Neuronal stem cell (in vitro differentiated cells): ENCODE results near the gene CNOT3. TPM values are rescaled to one million over a fixed set of nuclear protein-coding genes. Genes with fewer than 3 reads are reported as not detected.

Experiments
- DNase-seq: peaks from one replicate; pipeline ENCODE4 v3.0.0-alpha.2; 2013; ENCODE audit warnings: low spot score
- H2AFZ ChIP-seq: one replicate; pipeline ENCODE4 v1.6.1; 2013; ENCODE audit warnings: mild to moderate bottlenecking, low read length, inconsistent platforms
- H2AK5ac ChIP-seq: 2 replicates; pipeline ENCODE4 v1.6.1; 2013; ENCODE audit warnings: low read depth, mild to moderate bottlenecking, inconsistent platforms, low read length, moderate library complexity, mixed read lengths
- H2BK120ac ChIP-seq: 2 replicates; pipeline ENCODE4 v1.6.1; 2013; ENCODE audit warnings: low read depth, mild to moderate bottlenecking, inconsistent platforms, low read length, moderate library complexity, mixed read lengths
- H2BK12ac ChIP-seq: one replicate; pipeline ENCODE4 v1.6.1; 2013; ENCODE audit warnings: low read length, inconsistent platforms
- H2BK15ac ChIP-seq: 2 replicates; pipeline ENCODE4 v1.6.1; 2013; ENCODE audit warnings: mild to moderate bottlenecking, low read length, inconsistent platforms, mixed read lengths
- H2BK5ac ChIP-seq: one replicate; pipeline ENCODE4 v1.6.1; 2013; ENCODE audit warnings: inconsistent platforms, mild to moderate bottlenecking, low read length, moderate library complexity
- H3K14ac ChIP-seq: one replicate; pipeline ENCODE4 v1.6.1; 2013; ENCODE audit warnings: low read length, inconsistent platforms
- H3K18ac ChIP-seq: 2 replicates; pipeline ENCODE4 v1.6.1; 2013; ENCODE audit warnings: low read length, inconsistent platforms
- H3K23ac ChIP-seq: 2 replicates; pipeline ENCODE4 v1.6.1; 2013; ENCODE audit warnings: low read depth, mild to moderate bottlenecking, mixed read lengths, low read length, inconsistent platforms; ENCODE audit not compliant: poor library complexity
- H3K27ac ChIP-seq: replicated peaks from 3 replicates; pipeline ENCODE4 v1.5.1; 2013; ENCODE audit warnings: low read length, inconsistent platforms
- H3K27me3 ChIP-seq, 3 experiments: 2 replicates each; pipeline ENCODE4 v1.6.1; 2013; ENCODE audit warnings: low read length in 3 of 3, mild to moderate bottlenecking in 2 of 3, inconsistent platforms in 1 of 3, low read depth in 1 of 3, mixed read lengths in 1 of 3, moderate library complexity in 1 of 3; ENCODE audit not compliant: control insufficient read depth in 3 of 3, insufficient read depth in 3 of 3
- H3K36me3 ChIP-seq, 2 donors: replicated peaks in 1 of 2; 2 replicates each; pipeline ENCODE4 v1.6.1; 2013; ENCODE audit warnings: low read length in 2 of 2; ENCODE audit not compliant: control insufficient read depth in 2 of 2, insufficient read depth in 2 of 2
- H3K4ac ChIP-seq: 2 replicates; pipeline ENCODE4 v1.6.1; 2013; ENCODE audit warnings: inconsistent platforms, mild to moderate bottlenecking, low read length, moderate library complexity
- H3K4me1 ChIP-seq, 2 donors: 1 replicate in 1 of 2; 2 replicates in 1 of 2; pipeline ENCODE4 v1.6.1; 2013; ENCODE audit warnings: low read length in 2 of 2, low read depth in 1 of 2; ENCODE audit not compliant: control insufficient read depth in 2 of 2, insufficient read depth in 1 of 2
- H3K4me2 ChIP-seq: one replicate; pipeline ENCODE4 v1.6.1; 2013; ENCODE audit warnings: mild to moderate bottlenecking, low read length, inconsistent platforms; ENCODE audit not compliant: insufficient read depth, poor library complexity, severe bottlenecking
- H3K4me3 ChIP-seq, 2 donors: 2 replicates each; pipeline ENCODE4 v1.5.1; 2013; ENCODE audit warnings: low read length in 2 of 2, mild to moderate bottlenecking in 2 of 2, inconsistent platforms in 1 of 2, moderate library complexity in 1 of 2
- H3K79me1 ChIP-seq: one replicate; pipeline ENCODE4 v1.6.1; 2013; ENCODE audit warnings: low read depth, mild to moderate bottlenecking, inconsistent platforms, low read length, moderate library complexity
- H3K9ac ChIP-seq: one replicate; pipeline ENCODE4 v1.6.1; 2013; ENCODE audit warnings: mild to moderate bottlenecking, low read depth, low read length, inconsistent platforms; ENCODE audit not compliant: poor library complexity
- H3K9me3 ChIP-seq, 2 donors: replicated peaks in 1 of 2; 2 replicates each; pipeline versions ENCODE3 to v1.6.1; 2013; ENCODE audit warnings: low read length in 2 of 2, mild to moderate bottlenecking in 2 of 2, inconsistent platforms in 1 of 2, low read depth in 1 of 2, mixed read lengths in 1 of 2, moderate library complexity in 1 of 2; ENCODE audit not compliant: control insufficient read depth in 2 of 2, insufficient read depth in 1 of 2
- H4K8ac ChIP-seq: one replicate; pipeline ENCODE4 v1.6.1; 2013; ENCODE audit warnings: low read depth, mild to moderate bottlenecking, inconsistent platforms, low read length, moderate library complexity
- H4K91ac ChIP-seq: one replicate; pipeline ENCODE4 v1.6.1; 2013; ENCODE audit warnings: low read length, low read depth, mild to moderate bottlenecking, inconsistent platforms; ENCODE audit not compliant: poor library complexity
- WGBS, 2 donors: extraction: QIAGEN DNeasy Blood & Tissue Kit; methylation state at CpG; one replicate each; pipeline ENCODE4 v1.1.7; 2013; ENCODE audit warnings: missing lambda C conversion rate in 2 of 2, mixed read lengths in 1 of 2; ENCODE audit not compliant: insufficient read length in 2 of 2, insufficient replicate concordance in 1 of 2; ENCODE audit errors: extremely low coverage in 2 of 2; 5-methylcytosine and 5-hydroxymethylcytosine counted together
- polyA plus RNA-seq, 2 experiments: library from polyadenylated mRNA; stranded (reverse); fragments of 200-250 nt; gene quantifications; one replicate each; pipeline ENCODE4 v1.2.3, GENCODE V29; 2013

The CNOT3 gene
- polyA plus RNA-seq (2013, experiment 1 of 2): 63.9 TPM
- 63.3 TPM for polyA plus RNA-seq (2013, experiment 2 of 2)

- Histone ChIP-seq H3K9ac (peak within 1 kb of the TSS; percentile 95), H3K36me3 (peaks cover 25 to 42% of the 10 kb centered on the region in 2 donors), H4K8ac (no peak within 1 kb of the TSS), H3K23ac (peak within 1 kb of the TSS; percentile 98), H2AK5ac (peak within 1 kb of the TSS; percentile 95), H2BK5ac (peak within 1 kb of the TSS; percentile 96), H3K79me1 (peaks cover 35% of the 10 kb centered on the region), H3K27ac (peak within 1 kb of the TSS; percentile 28), H3K4me3 (peak within 1 kb of the TSS; percentile 68 to 90), H3K4ac (no peak within 1 kb of the TSS), H2BK12ac (no peak within 1 kb of the TSS), H3K14ac (peak within 1 kb of the TSS; percentile 86), H3K18ac (peak within 1 kb of the TSS; percentile 99), H3K4me1 (peaks cover 16% of the 10 kb centered on the region in 2 donors), H2BK120ac (peak within 1 kb of the TSS; percentile 72), H2AFZ (peak within 1 kb of the TSS; percentile 78), H3K27me3 (no peaks in the 10 kb centered on the region), H3K4me2 (peak within 1 kb of the TSS; percentile 84), H3K9me3 (peaks cover 3% of the 10 kb centered on the region in 2 donors), H2BK15ac (peak within 1 kb of the TSS; percentile 32), H4K91ac (no peak within 1 kb of the TSS)
- no peak for DNase-seq
- no CpG with 5 or more reads among the region's 103 CpGs for WGBS, 2 donors
Observed at GRCh38 chr19:54137699-54138488, at the start of gene CNOT3. TSS of gene CNOT3 (plus strand) at chr19:54137762. CDS start at chr19:54142979, 5,217 bp downstream.

DNA sequence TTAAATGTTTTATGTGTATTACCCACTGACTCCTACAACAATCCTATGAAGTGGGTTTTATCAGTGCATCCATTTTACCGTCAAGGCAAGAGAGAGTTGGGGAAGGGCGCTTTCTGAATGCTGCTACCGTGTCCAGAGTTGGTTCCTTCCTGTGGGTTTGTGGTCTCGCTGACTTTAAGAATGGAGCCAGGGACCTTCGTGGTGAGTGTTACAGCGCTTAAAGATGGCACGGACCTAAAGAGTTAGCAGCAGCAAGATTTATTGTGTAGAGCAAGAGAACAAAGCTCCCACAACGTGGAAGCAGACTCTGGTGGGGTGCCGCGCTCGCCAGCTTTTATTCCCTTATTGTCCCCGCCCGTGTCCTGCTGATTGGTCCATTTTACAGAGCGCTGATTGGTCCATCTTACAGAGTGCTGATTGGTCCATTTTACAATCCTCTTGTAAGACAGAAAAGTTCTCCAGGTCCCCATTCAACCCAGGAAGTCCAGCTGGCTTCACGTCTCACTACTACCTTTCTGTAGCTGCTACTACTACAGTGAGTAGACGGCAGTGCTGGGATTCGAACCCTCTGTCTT lies 43.0 kb upstream of the CNOT3 start:
- no CpG with 5 or more reads among the region's 17 CpGs for WGBS, 2 donors
- Histone ChIP-seq H2BK5ac (peak overlapping the region; percentile 10), H3K4me1 (peaks cover 5% of the 10 kb centered on the region in 2 donors), H3K18ac (no peak overlapping the region), H2BK120ac (no peak overlapping the region), H3K36me3 (no peaks in the 10 kb centered on the region), H4K91ac (no peak overlapping the region), H2BK15ac (no peak overlapping the region), H2AK5ac (peak overlapping the region; percentile 20), H3K9ac (no peak overlapping the region), H3K27me3 (peaks cover 0 to 23% (median 21%) of the 10 kb centered on the region in 3 experiments), H3K27ac (no peak overlapping the region), H4K8ac (no peak overlapping the region), H3K4ac (no peak overlapping the region), H2AFZ (no peak overlapping the region), H3K14ac (no peak overlapping the region), H3K4me2 (no peak overlapping the region), H3K79me1 (no peaks in the 10 kb centered on the region), H2BK12ac (no peak overlapping the region), H3K9me3 (peaks cover 2 to 4% of the 10 kb centered on the region in 2 donors), H3K23ac (no peak overlapping the region), H3K4me3 (no peak overlapping the region)
- DNase-seq: no peak

DNA sequence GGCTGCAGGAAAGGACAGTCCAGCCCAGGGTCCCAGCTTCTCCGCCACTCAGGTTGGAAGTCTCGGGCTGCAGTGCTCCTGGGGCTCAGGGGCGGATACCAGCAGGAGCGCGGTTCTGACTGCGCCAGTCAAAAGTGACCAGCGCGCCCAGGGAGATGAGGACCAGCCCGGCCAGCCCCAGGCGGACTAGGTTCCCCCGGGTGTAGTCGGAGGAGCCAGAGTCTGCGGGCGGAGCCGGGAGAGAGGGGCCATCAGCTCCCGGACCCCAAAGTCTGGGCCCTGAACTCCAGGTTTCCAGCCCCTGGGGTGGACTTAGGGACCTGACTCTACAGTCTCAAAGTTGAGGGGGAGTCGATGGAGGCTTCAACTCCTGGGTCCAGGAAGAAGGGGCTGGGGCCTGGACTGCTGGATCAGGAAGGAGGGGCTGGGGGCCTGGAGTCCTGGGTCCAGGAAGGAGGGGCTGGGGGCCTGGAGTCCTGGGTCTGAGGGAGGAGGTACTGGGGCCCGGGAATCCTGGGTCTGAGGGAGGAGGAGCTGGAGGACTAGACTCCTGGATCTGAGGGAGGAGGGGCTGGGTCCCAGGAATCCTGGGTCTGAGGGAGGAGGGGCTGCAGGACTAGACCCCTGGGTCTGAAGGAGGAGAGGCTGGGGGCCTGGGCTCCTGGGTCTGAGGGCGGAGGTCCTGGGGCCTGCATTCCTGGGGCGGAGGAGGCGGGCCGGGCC lies 42.3 kb upstream of the CNOT3 start:
- peaks cover 0 to 23% (median 21%) of the 10 kb centered on the region in 3 experiments for H3K27me3 ChIP-seq
- WGBS, 2 donors: no CpG with 5 or more reads among the region's 22 CpGs
- peak overlapping the region; percentile 82 for H3K14ac ChIP-seq
- peak overlapping the region; percentile 10 for H2BK5ac ChIP-seq
- H3K36me3 ChIP-seq: no peaks in the 10 kb centered on the region
- H3K4me3 ChIP-seq: peak overlapping the region; percentile 32 to 78
- peak overlapping the region; percentile 73 for H3K4me2 ChIP-seq
- peak overlapping the region; percentile 20 for H2AK5ac ChIP-seq
- H3K9ac ChIP-seq: peak overlapping the region; percentile 84
- H4K8ac ChIP-seq: peak overlapping the region; percentile 83
- H3K9me3 ChIP-seq: peaks cover 2 to 4% of the 10 kb centered on the region in 2 donors
- H3K27ac ChIP-seq: no peak overlapping the region
- H2AFZ ChIP-seq: peak overlapping the region; percentile 97
- peak overlapping the region; percentile 93 for H2BK120ac ChIP-seq
- H4K91ac ChIP-seq: no peak overlapping the region
- H3K79me1 ChIP-seq: no peaks in the 10 kb centered on the region
- peak overlapping the region; percentile 37 for H3K4ac ChIP-seq
- H3K18ac ChIP-seq: peak overlapping the region; percentile 99
- DNase-seq: no peak
- peaks cover 4 to 5% of the 10 kb centered on the region in 2 donors for H3K4me1 ChIP-seq
- H2BK12ac ChIP-seq: peak overlapping the region; percentile 30
- peak overlapping the region; percentile 96 for H3K23ac ChIP-seq
- peak overlapping the region; percentile 98 for H2BK15ac ChIP-seq
